Activated CD8-positive, alpha-beta memory T cell treated with anti-CD3 and anti-CD28 coated beads, Interleukin-2, amount 50 U/mL, for 48 hours (primary cell): Measurements from ENCODE around the gene NR2C2.

Source experiments
- DNase-seq: peaks from one replicate; pipeline ENCODE4 v3.0.0-alpha.2; 2020

The NR2C2 gene

GRCh38 chr3:15065550-15066007 is 118.2 kb downstream of the NR2C2 start:
- DNase-seq, result no peak

- DNase-seq, result no peak
These were observed 119.1 kb downstream of the NR2C2 start for GRCh38 chr3:15066467-15066866.

GRCh38 chr3:15069441-15069840 is 122.1 kb downstream of the NR2C2 start:
- no peak for DNase-seq

- no peak for DNase-seq
These were observed 124.3 kb downstream of the NR2C2 start for GRCh38 chr3:15071699-15072098.

GRCh38 chr3:15074500-15074899 is 127.1 kb downstream of the NR2C2 start:
- no peak for DNase-seq

GRCh38 chr3:15079091-15079490 is 131.7 kb downstream of the NR2C2 start:
- no peak for DNase-seq

GRCh38 chr3:15081960-15082664 is 134.7 kb downstream of the NR2C2 start:
- DNase-seq, result no peak

GRCh38 chr3:15083252-15083651 is 135.9 kb downstream of the NR2C2 start:
- no peak for DNase-seq

GRCh38 chr3:15086263-15086662 is 138.9 kb downstream of the NR2C2 start:
- no peak for DNase-seq

GRCh38 chr3:15086699-15087098 is 139.3 kb downstream of the NR2C2 start:
- DNase-seq, result no peak

- DNase-seq, result no peak
These were observed 141.8 kb downstream of the NR2C2 start for GRCh38 chr3:15089201-15089600.

GRCh38 chr3:15091575-15091974 is 144.2 kb downstream of the NR2C2 start:
- no peak for DNase-seq

- no peak for DNase-seq
These were observed 145.3 kb downstream of the NR2C2 start for GRCh38 chr3:15092686-15093085.

GRCh38 chr3:15094187-15094875 is 146.9 kb downstream of the NR2C2 start:
- DNase-seq, result no peak

GRCh38 chr3:15096046-15096445 is 148.7 kb downstream of the NR2C2 start:
- DNase-seq, result no peak

GRCh38 chr3:15097891-15098290 is 150.5 kb downstream of the NR2C2 start:
- DNase-seq, result peak; percentile 81
